Kidney epithelial cell (primary cell): ENCODE results near the gene ATCAY. TPM values are rescaled to one million over a fixed set of nuclear protein-coding genes. Genes with fewer than 3 reads are reported as not detected.

Source experiments
- DNase-seq: peaks from one replicate; pipeline ENCODE4 v3.0.0-alpha.2; 2010; ENCODE audit warnings: low read depth
- H3K27me3 ChIP-seq: 2 replicates; pipeline ENCODE4 v1.6.0; 2011; ENCODE audit warnings: low read length; ENCODE audit not compliant: control insufficient read depth, insufficient read depth
- H3K36me3 ChIP-seq: 2 replicates; pipeline ENCODE4 v1.5.1; 2011; ENCODE audit warnings: low read length; ENCODE audit not compliant: control insufficient read depth, insufficient read depth
- H3K4me3 ChIP-seq: 2 replicates; pipeline ENCODE4 v1.5.1; 2011; ENCODE audit warnings: low read depth, mild to moderate bottlenecking, control low read depth, low read length
- total RNA-seq: library from RNA; depleted of rRNA; stranded (reverse); fragments of >200 nt; gene quantifications from 2 replicates; pipeline ENCODE4 v1.2.3, GENCODE V29; 2015
- TF ChIP-seq, protein P1 (sequence below): IDR thresholded peaks from 2 replicates; pipeline ENCODE4 v1.5.1; 2011; ENCODE audit warnings: mild to moderate bottlenecking, moderate library complexity, low read length, control low read depth, inconsistent platforms; ENCODE audit not compliant: insufficient read depth, poor library complexity, severe bottlenecking

The ATCAY gene
- total RNA-seq, 1 donor from 2014 or later = not detected

- H3K27me3 ChIP-seq = no peaks in the 10 kb centered on the region
- TF ChIP-seq, protein P1, sequence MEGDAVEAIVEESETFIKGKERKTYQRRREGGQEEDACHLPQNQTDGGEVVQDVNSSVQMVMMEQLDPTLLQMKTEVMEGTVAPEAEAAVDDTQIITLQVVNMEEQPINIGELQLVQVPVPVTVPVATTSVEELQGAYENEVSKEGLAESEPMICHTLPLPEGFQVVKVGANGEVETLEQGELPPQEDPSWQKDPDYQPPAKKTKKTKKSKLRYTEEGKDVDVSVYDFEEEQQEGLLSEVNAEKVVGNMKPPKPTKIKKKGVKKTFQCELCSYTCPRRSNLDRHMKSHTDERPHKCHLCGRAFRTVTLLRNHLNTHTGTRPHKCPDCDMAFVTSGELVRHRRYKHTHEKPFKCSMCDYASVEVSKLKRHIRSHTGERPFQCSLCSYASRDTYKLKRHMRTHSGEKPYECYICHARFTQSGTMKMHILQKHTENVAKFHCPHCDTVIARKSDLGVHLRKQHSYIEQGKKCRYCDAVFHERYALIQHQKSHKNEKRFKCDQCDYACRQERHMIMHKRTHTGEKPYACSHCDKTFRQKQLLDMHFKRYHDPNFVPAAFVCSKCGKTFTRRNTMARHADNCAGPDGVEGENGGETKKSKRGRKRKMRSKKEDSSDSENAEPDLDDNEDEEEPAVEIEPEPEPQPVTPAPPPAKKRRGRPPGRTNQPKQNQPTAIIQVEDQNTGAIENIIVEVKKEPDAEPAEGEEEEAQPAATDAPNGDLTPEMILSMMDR = no peak
- no peak overlapping the region for H3K4me3 ChIP-seq
- no peaks in the 10 kb centered on the region for H3K36me3 ChIP-seq
- DNase-seq = no peak
Observed at GRCh38 chr19:3850320-3850972, 30.0 kb upstream of the ATCAY start.

- H3K27me3 ChIP-seq = no peaks in the 10 kb centered on the region
- DNase-seq = no peak
Observed at GRCh38 chr19:3851254-3852176, 29.0 kb upstream of the ATCAY start.

DNA sequence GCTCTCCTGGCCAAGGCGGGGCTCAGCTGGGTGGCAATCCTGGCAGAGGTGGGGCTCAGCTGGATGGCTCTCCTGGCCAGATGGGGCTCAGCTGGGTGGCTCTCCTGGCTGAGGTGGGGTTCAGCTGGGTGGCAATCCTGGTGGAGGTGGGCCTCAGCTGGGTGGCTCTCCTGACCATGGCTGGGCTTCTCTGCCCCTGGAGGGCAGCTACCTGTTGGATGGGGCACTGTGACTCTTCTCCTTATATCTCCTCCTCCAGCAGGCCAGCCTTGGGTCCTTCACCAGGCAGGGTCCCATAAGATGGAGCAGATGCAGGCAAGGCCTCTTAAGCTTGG lies 28.3 kb upstream of the ATCAY start:
- Histone ChIP-seq H3K4me3 (no peak overlapping the region), H3K27me3 (no peaks in the 10 kb centered on the region), H3K36me3 (no peaks in the 10 kb centered on the region)
- TF ChIP-seq, protein P1 = no peak
- no peak for DNase-seq

More at GRCh38 chr19:3851254-3852176, 29.0 kb upstream of the ATCAY start:
- no peak overlapping the region for H3K4me3 ChIP-seq
- no peaks in the 10 kb centered on the region for H3K36me3 ChIP-seq
- TF ChIP-seq, protein P1 = no peak

DNA sequence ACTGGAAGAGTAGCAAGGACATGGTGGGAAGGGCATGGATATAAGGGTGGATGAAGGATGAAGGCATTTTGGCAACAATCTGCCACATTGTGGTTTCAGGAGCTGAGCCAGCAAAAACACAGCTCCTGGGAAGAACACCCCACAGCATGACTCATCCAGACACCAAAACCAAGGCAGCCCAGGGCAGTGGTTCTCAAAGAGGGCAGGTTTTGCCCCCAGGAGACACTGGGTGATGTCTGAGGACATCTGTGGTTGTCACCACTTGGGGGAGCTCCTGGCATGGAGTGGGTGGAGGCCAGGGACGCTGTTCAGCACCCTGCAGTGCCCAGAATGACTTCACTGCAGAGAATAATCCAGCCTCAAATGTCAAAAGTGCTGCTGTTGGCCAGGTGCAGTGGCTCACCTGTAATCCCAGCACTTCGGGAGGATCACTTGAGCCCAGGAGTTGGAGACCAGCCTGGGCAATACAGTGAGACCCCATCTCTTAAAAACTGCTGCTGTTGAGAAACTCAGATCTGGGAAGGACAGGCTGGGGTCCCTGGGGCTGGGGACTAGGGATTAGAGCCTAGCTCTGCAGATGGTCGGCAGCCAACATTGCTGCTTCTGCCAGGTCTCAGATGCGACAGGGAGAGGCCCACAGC lies 27.8 kb upstream of the ATCAY start:
- no peaks in the 10 kb centered on the region for H3K36me3 ChIP-seq
- TF ChIP-seq, protein P1 = peak; percentile 23
- no peak overlapping the region for H3K4me3 ChIP-seq
- no peaks in the 10 kb centered on the region for H3K27me3 ChIP-seq
- DNase-seq = peak; percentile 52

DNA sequence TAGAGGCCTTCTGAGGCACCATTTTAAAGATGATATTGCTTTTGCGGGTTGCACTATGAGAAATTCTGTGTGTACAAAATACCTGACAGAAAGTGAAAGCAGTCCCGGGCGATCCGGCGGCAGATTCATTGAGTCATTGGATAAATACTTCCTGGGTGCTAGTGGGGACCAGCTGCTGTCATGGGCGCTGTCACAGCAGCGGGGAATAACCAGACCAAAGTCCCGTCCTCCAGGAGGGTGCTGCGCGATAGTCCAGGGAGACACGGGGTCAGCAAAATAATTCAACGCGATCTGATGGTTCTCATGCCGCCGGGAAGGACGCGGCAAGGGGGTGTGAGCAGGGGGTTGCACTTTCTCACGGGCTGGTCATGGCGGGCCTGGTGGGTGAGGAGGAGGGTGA lies 25.2 kb upstream of the ATCAY start:
- Histone ChIP-seq H3K36me3 (no peaks in the 10 kb centered on the region), H3K4me3 (no peak overlapping the region), H3K27me3 (peaks cover 2% of the 10 kb centered on the region)
- DNase-seq = no peak
- TF ChIP-seq, protein P1 = no peak
